ENCODE measurements around the gene STARD7. TPM values are rescaled to one million over a fixed set of nuclear protein-coding genes. Genes with fewer than 3 reads are reported as not detected.

The STARD7 gene
- total and polyA plus RNA-seq, 9 of the 15 experiments (the other 6 are each of a cell fraction or from before 2014, with no cell fraction given): 90.9 to 196 (median 145) TPM

- TF ChIP-seq, protein P1, sequence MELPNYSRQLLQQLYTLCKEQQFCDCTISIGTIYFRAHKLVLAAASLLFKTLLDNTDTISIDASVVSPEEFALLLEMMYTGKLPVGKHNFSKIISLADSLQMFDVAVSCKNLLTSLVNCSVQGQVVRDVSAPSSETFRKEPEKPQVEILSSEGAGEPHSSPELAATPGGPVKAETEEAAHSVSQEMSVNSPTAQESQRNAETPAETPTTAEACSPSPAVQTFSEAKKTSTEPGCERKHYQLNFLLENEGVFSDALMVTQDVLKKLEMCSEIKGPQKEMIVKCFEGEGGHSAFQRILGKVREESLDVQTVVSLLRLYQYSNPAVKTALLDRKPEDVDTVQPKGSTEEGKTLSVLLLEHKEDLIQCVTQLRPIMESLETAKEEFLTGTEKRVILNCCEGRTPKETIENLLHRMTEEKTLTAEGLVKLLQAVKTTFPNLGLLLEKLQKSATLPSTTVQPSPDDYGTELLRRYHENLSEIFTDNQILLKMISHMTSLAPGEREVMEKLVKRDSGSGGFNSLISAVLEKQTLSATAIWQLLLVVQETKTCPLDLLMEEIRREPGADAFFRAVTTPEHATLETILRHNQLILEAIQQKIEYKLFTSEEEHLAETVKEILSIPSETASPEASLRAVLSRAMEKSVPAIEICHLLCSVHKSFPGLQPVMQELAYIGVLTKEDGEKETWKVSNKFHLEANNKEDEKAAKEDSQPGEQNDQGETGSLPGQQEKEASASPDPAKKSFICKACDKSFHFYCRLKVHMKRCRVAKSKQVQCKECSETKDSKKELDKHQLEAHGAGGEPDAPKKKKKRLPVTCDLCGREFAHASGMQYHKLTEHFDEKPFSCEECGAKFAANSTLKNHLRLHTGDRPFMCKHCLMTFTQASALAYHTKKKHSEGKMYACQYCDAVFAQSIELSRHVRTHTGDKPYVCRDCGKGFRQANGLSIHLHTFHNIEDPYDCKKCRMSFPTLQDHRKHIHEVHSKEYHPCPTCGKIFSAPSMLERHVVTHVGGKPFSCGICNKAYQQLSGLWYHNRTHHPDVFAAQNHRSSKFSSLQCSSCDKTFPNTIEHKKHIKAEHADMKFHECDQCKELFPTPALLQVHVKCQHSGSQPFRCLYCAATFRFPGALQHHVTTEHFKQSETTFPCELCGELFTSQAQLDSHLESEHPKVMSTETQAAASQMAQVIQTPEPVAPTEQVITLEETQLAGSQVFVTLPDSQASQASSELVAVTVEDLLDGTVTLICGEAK (IDR thresholded peaks at IDR 0.05): no peak
- TF ChIP-seq, protein P1 (CRISPR knock-in tag; IDR thresholded peaks at IDR 0.05): no peak
- no peak for TF ChIP-seq ZNF408 (CRISPR knock-in tag; IDR thresholded peaks at IDR 0.05; ENCODE audit: low read depth)
- TF ChIP-seq TEAD4 (IDR thresholded peaks at IDR 0.05; ENCODE audit: low read length): no peak; the same call in 1 of the 2 replicates
- TF ChIP-seq TEAD4 (CRISPR knock-in tag; IDR thresholded peaks at IDR 0.05; ENCODE audit: borderline replicate concordance): no peak
- TF ChIP-seq DPF2 (IDR thresholded peaks at IDR 0.05): no peak
- no peak for TF ChIP-seq CBX3 (IDR thresholded peaks at IDR 0.05; ENCODE audit: borderline replicate concordance in 1 of 2, low read length in 2 of 2)
- TF ChIP-seq ZNF274 (IDR thresholded peaks at IDR 0.05; ENCODE audit: borderline replicate concordance, low read depth, low read length): no peak
- TF ChIP-seq ZNF655 (CRISPR knock-in tag; IDR thresholded peaks at IDR 0.05): no peak
- TF ChIP-seq, protein P2, sequence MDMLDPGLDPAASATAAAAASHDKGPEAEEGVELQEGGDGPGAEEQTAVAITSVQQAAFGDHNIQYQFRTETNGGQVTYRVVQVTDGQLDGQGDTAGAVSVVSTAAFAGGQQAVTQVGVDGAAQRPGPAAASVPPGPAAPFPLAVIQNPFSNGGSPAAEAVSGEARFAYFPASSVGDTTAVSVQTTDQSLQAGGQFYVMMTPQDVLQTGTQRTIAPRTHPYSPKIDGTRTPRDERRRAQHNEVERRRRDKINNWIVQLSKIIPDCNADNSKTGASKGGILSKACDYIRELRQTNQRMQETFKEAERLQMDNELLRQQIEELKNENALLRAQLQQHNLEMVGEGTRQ (CRISPR knock-in tag; IDR thresholded peaks at IDR 0.05): no peak
- TF ChIP-seq ARHGAP35 (IDR thresholded peaks at IDR 0.05; ENCODE audit: partially characterized antibody): no peak
- no peak; the same call in 1 of the 2 replicates for TF ChIP-seq MYBL2 (IDR thresholded peaks at IDR 0.05; ENCODE audit: low read depth)
- TF ChIP-seq MYBL2 (CRISPR knock-in tag; IDR thresholded peaks at IDR 0.05; ENCODE audit: borderline replicate concordance): no peak
- no peak for TF ChIP-seq MLLT1 (IDR thresholded peaks at IDR 0.05)
- TF ChIP-seq BACH1 (tag; IDR thresholded peaks at IDR 0.05): peak; percentile 87
Observed at GRCh38 chr2:96225016-96225533, 16.4 kb upstream of the STARD7 start (continued).

All from K562 (cell line).